Smooth muscle cell (in vitro differentiated cells): ENCODE measurements around the gene PUM2. TPM values are rescaled to one million over a fixed set of nuclear protein-coding genes. Genes with fewer than 3 reads are reported as not detected.

Experiments
- DNase-seq: peaks from one replicate; lab custom pipeline; 2025; ENCODE audit not compliant: unreplicated experiment; lab: John Stamatoyannopoulos, UW
- H2AFZ ChIP-seq: fragments of 200-600 bp; sonication (generic); 2 replicates; pipeline ENCODE4 v1.6.0; 2016; ENCODE audit warnings: antibody characterized with exemption, low read depth, mild to moderate bottlenecking
- H3F3A ChIP-seq: fragments of 200-600 bp; sonication (generic); 2 replicates; pipeline ENCODE4 v1.6.0; 2017; ENCODE audit warnings: antibody characterized with exemption, low read depth
- H3K27ac ChIP-seq: fragments of 200-600 bp; sonication (generic); 2 replicates; pipeline ENCODE4 v1.5.1; 2016; ENCODE audit warnings: low read depth, mild to moderate bottlenecking
- H3K27me3 ChIP-seq: fragments of 200-600 bp; sonication (generic); 2 replicates; pipeline ENCODE4 v1.6.1; 2016; ENCODE audit warnings: low read depth, mild to moderate bottlenecking
- H3K36me3 ChIP-seq: fragments of 200-600 bp; sonication (generic); 2 replicates; pipeline ENCODE4 v1.5.1; 2016; ENCODE audit warnings: low read depth
- H3K4me1 ChIP-seq: fragments of 200-600 bp; sonication (generic); 2 replicates; pipeline ENCODE4 v1.5.1; 2016; ENCODE audit warnings: low read depth
- H3K4me2 ChIP-seq: fragments of 200-600 bp; sonication (generic); 2 replicates; pipeline ENCODE4 v1.6.0; 2016; ENCODE audit warnings: mild to moderate bottlenecking
- H3K4me3 ChIP-seq: fragments of 200-600 bp; sonication (generic); 2 replicates; pipeline ENCODE4 v1.5.1; 2016; ENCODE audit warnings: mild to moderate bottlenecking
- H3K79me2 ChIP-seq: fragments of 200-600 bp; sonication (generic); 2 replicates; pipeline ENCODE4 v1.6.0; 2016; ENCODE audit warnings: low read depth, mild to moderate bottlenecking
- H3K9ac ChIP-seq: fragments of 200-600 bp; sonication (generic); 2 replicates; pipeline ENCODE4 v1.6.0; 2016; ENCODE audit warnings: low read depth
- H3K9me3 ChIP-seq: fragments of 200-600 bp; sonication (generic); replicated peaks from 2 replicates; pipeline ENCODE4 v1.5.1; 2016; ENCODE audit warnings: low read depth
- H4K20me1 ChIP-seq: fragments of 200-600 bp; sonication (generic); 2 replicates; pipeline ENCODE4 v1.6.0; 2016; ENCODE audit warnings: low read depth
- CTCF ChIP-seq: fragments of 200-600 bp; sonication (generic); IDR thresholded peaks from 2 replicates; pipeline ENCODE4 v1.5.1; 2017; ENCODE audit warnings: borderline replicate concordance, mild to moderate bottlenecking, antibody characterized with exemption; ENCODE audit not compliant: insufficient read depth, poor library complexity, severe bottlenecking
- WGBS: methylation state at CpG from one replicate; pipeline ENCODE4 v1.1.7; 2016; ENCODE audit warnings: low lambda C conversion rate; 5-methylcytosine and 5-hydroxymethylcytosine counted together
- polyA plus RNA-seq: library from polyadenylated mRNA; unstranded; fragments of >200 nt; fragmentation: Nextera tagmentation; extraction: Ambion mirVana; gene quantifications from 2 replicates; pipeline ENCODE4 v1.2.1, GENCODE V29; 2016
- total RNA-seq: library from RNA; depleted of rRNA; stranded (reverse); fragments of >200 nt; gene quantifications from 2 replicates; pipeline ENCODE4 v1.2.3, GENCODE V29; 2014

Gene PUM2
- total and polyA plus RNA-seq, 2 experiments from 2014 or later = 5.2 to 42.0 TPM

DNA sequence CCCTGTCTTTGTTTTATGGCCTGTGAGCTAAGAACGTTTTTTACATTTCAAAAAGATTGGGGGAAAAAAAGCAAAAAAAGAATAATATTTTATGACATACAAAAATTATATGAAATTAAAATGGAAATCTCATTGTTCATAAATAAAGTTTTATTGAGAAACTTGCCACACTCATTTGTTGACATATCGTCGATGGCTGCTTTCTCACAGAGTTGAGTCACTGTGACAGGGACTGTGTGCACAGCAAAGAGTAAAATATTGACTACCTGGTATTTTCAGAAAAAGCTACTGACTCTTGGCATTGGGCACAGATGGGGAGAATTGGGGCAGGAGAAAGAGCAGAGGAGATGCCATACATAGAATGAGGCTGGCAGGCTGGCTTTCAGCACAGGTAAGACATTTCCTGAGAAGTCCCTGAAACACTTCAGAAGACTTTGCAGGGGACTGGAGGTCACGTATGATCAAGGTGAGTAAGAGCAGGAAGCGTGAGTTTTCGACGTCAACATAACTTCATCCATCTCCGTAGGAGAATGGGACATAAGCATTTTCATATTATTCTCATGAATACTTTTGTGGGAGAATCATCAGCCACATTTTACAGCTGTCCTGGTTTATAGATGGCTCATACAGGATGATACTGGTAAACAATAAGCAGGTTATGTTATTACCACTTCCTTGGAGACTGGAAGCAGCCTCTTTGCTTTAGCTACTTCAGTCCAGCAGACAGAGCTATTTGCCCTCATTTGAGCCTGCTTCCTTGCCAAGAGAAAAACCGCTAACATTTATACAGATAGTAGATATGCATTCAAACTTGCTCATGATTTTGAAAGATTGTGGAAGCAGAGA, 32.5 kb upstream of the PUM2 start:
- no peaks in the 10 kb centered on the region for H4K20me1 ChIP-seq
- H3F3A ChIP-seq = no peaks in the 10 kb centered on the region
- no peak overlapping the region for H3K4me2 ChIP-seq
- no peak overlapping the region for H3K27ac ChIP-seq
- H3K9me3 ChIP-seq = no peaks in the 10 kb centered on the region
- WGBS = 89% methylated on average over 9 of the region's 9 CpGs
- H3K79me2 ChIP-seq = no peaks in the 10 kb centered on the region
- no peak for DNase-seq
- H2AFZ ChIP-seq = no peak overlapping the region
- no peaks in the 10 kb centered on the region for H3K27me3 ChIP-seq
- no peaks in the 10 kb centered on the region for H3K36me3 ChIP-seq
- TF ChIP-seq CTCF = no peak
- no peak overlapping the region for H3K9ac ChIP-seq
- H3K4me3 ChIP-seq = no peak overlapping the region
- no peaks in the 10 kb centered on the region for H3K4me1 ChIP-seq

GRCh38 chr2:20381457-20381856, 30.8 kb upstream of the PUM2 start:
- no peaks in the 10 kb centered on the region for H3F3A ChIP-seq
- no peak overlapping the region for H3K4me2 ChIP-seq
- H3K79me2 ChIP-seq = no peaks in the 10 kb centered on the region
- no peak overlapping the region for H3K27ac ChIP-seq
- H3K9ac ChIP-seq = no peak overlapping the region
- no peaks in the 10 kb centered on the region for H3K9me3 ChIP-seq
- H3K27me3 ChIP-seq = no peaks in the 10 kb centered on the region
- no peaks in the 10 kb centered on the region for H3K4me1 ChIP-seq
- no peak overlapping the region for H3K4me3 ChIP-seq
- H2AFZ ChIP-seq = no peak overlapping the region
- TF ChIP-seq CTCF = no peak
- WGBS = 70% methylated on average over 2 of the region's 2 CpGs
- no peaks in the 10 kb centered on the region for H4K20me1 ChIP-seq
- no peak for DNase-seq
- no peaks in the 10 kb centered on the region for H3K36me3 ChIP-seq

DNA sequence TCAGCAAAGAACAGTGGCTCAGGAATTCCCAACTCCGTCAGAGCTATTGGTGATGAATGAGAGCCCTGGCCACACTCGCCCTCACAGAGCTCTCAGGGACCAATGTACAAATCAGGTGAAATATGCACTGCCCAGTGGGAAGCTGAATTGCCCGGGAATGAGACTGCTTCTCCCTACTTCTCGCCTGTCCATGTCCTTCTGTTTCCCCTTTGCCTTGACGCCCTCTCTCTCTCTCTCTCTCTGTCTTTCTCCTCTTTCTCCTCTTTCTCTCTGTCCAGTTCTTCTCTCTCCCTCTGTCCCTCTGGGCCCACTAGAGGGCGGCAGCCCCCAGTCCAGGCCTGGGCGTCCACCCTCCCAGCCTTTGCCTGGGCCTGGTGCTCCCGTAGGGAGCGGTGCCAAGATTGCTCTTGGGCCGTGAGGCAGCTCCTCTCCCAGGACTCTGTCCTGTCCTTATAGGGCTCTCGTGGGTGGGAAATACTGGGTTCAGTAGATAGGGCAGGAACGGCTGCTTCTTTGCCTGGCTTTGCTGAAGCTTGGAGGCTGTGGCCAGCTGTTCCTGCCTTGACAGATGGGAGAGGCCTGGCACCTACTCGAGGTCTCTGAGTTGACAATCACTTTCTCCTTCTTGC, 28.4 kb upstream of the PUM2 start:
- 26% methylated on average over 12 of the region's 13 CpGs for WGBS
- Histone ChIP-seq H3K27ac (no peak overlapping the region), H3K36me3 (no peaks in the 10 kb centered on the region), H3K9me3 (no peaks in the 10 kb centered on the region), H3K4me2 (no peak overlapping the region), H3K27me3 (no peaks in the 10 kb centered on the region), H4K20me1 (no peaks in the 10 kb centered on the region), H3K9ac (no peak overlapping the region), H3K4me1 (no peaks in the 10 kb centered on the region), H3K4me3 (no peak overlapping the region), H3K79me2 (no peaks in the 10 kb centered on the region), H3F3A (no peaks in the 10 kb centered on the region), H2AFZ (peak overlapping the region; percentile 56)
- TF ChIP-seq CTCF = peak; percentile 86
- DNase-seq = peak; percentile 54
